Dedifferentiated amniotic fluid mesenchymal stem cell (primary cell): ENCODE measurements around the gene LARP1.
"Not testable (repeated sequence)": the region's sequence is repeated elsewhere in the genome, so short reads cannot be mapped to it uniquely, and the experiment has no call there.

Experiments
- DNase-seq: peaks from one replicate; pipeline ENCODE4 v3.0.0-alpha.2; 2016; ENCODE audit errors: extremely low spot score

LARP1 gene

GRCh38 chr5:154755361-154756008 lies at the start of gene LARP1:
Gene LARP1, plus strand, starts transcription at chr5:154755377. Its CDS starts 381 bp downstream, at chr5:154755758.
- no peak for DNase-seq

- DNase-seq, result no peak
Observed at GRCh38 chr5:154706416-154706815, 48.8 kb upstream of the LARP1 start.

GRCh38 chr5:154707641-154708040 lies 47.5 kb upstream of the LARP1 start:
- DNase-seq, result no peak

- DNase-seq, result no peak
Observed at GRCh38 chr5:154708207-154708606, 47.0 kb upstream of the LARP1 start.

GRCh38 chr5:154708846-154709245 lies 46.3 kb upstream of the LARP1 start:
- DNase-seq, result no peak

DNA sequence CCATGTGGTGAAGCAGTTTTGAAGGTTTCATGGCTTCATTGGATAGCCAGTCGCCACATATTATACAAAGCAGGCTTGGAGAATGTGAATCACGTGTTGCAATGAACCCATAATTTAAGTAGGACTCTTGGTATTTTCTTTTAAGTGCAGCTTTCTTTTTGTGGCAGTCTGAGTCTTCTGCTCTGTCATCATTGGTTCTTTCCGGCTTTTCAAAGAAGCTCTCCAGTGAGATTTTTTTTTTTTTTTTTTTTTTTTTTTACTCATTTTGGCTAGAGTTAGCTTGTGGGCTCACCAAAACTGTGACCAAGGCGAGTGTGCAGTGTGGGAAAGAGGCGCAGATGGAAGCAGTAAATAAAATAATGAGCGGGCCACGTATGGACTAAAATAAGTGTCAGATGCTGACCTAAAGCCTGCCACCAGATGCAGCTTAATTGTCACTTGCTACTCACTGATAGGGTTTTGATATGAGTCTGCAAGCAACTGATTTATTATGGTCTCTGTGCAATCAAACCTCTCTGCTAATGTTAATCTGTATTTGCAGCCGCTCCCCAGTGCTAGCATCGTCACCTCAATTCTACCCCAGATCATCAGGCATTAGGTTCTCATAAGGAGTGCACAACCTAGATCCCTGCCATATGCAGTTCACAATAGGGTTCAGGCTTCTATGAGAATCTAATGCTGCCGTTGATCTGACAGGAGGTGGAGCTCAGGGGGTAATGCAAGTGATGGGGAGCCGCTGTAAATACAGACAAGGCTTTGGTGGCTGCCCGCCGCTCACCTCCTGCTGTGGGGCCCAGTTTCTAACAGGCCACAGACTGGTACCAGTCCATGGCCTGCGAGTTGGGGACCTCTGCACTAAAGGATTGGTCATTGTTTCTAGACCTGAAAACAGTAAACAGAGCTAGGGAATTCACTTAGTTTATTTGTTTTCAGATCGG lies 45.5 kb upstream of the LARP1 start:
- DNase-seq, result no peak

DNA sequence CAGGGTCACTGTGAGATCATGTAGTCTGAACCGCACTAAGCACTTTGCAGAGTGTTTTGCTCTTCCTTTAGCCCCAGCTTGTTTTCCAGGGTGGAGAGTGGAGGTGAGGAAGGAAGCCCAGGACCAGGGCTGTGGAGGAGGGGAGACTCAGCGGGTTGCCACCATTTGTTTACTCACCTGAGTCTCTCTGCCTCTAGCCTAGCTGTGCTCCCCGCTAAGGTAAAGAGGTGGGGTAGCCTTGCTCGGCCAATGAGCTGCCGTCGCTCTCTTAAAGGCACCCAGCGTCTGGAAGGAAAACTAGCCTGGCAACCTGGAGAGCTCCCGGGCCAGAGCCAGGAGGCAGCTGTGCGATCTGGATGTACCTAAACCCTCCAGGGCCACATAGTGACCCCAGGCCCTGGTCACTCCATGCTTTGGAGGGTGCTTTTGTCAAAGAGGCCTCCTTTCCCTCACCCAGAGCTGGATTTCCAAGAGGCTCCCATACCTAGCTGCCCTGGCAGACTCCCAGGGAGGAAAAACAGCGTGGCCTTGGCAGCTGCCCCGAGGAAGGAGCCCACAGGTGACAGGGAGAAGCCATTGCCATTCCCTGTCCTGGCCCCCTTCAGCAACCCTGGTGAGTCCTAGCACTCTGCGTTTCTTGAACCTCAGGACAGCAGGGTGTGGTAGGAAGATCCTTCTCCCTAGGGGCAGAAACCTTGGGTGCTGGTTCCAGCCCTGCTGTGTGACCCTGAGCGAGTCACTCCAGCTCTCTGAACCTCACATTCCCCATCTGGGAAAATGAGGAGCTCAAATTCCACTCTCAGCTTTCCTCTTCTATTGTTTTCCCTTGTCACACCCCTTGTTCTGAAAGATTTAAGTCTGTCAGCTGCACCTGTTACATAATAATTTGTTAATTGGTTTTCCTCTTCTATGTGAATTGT lies 42.4 kb upstream of the LARP1 start:
- no peak for DNase-seq

GRCh38 chr5:154713615-154714125 lies 41.5 kb upstream of the LARP1 start:
- no peak for DNase-seq

DNA sequence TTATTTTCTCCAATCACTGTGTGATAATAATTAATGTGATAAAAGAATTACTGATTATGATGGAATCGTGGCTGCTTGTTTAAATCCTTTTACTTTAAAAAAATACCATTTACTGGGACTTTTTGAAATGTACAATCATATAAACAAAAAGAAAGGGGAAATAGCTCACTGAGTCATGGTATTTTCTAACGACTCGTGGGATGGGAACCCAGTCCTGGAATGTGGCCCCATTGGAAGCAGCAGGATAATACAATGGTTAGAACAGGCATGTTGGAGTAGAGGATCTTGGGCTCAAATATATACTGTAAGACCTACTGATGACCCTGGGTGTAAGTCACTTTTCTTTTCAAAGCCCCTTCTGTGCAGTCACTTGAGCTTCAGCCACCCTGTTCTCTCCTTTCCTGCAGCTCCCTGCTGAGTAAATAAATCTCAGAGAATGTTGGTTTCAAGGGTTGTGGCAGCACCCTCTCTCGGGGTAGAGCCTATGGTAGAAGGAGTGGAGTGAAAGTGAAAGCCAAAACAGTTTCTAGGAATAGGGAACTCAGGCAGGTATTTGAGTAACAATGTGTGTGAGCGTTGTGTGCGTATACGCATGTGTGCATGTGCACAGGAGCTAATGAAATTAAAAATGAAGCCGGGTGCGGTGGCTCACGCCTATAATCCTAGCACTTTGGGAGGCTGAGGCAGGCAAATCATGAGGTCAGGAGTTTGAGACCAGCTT lies 40.8 kb upstream of the LARP1 start:
- DNase-seq, result no peak

GRCh38 chr5:154721481-154722058 lies 33.6 kb upstream of the LARP1 start:
- DNase-seq, result no peak

GRCh38 chr5:154722097-154722496 lies 33.1 kb upstream of the LARP1 start:
- DNase-seq, result no peak

DNA sequence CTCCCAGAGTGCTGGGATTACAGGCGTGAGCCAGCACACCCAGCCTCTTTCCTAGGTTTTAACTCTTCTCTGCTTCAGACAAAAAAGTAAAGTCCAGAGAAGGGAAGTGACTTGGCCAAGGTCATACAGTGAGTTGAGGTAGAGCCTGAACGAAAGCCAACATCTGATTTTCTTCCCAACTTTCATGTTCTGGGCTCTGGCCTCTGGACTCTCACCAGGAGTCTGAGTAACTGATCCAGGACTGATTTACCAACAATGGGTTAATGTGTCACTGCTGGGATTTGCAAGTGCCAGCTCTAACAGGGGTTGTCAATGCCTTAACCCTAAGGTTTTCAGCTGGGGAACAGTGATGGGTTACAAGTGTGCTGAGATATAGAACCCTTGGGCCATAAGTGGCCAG lies 32.2 kb upstream of the LARP1 start:
- DNase-seq, result no peak

- DNase-seq, result peak; percentile 42
Observed at GRCh38 chr5:154723740-154724505, 31.3 kb upstream of the LARP1 start.

DNA sequence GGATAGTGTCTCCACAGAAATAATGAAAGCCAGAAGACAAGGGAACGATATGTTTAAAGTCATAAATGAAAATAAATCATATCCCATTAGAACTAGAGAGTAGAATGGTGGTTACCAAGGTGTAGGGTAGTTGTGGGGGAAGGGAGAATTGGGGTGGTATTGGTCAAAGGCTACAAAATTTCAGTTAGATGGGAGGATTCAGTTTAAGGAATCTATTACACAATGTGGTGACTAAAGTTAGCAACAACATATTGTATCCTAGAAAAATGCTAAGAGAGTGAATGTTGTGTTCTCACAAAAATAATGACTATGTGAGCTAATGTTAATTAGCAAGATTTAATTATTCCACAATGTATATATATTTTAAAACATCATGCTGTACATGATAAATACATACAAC lies 27.8 kb upstream of the LARP1 start:
- no peak for DNase-seq

- DNase-seq, result no peak
Observed at GRCh38 chr5:154728939-154729588, 26.1 kb upstream of the LARP1 start.

GRCh38 chr5:154729613-154730012 lies 25.6 kb upstream of the LARP1 start:
- DNase-seq, result no peak

GRCh38 chr5:154730761-154731160 lies 24.4 kb upstream of the LARP1 start:
- DNase-seq, result not testable (repeated sequence)

- no peak for DNase-seq
Observed at GRCh38 chr5:154732212-154732611, 23.0 kb upstream of the LARP1 start.
